ENCODE data around the gene NUDT16L1. TPM values are rescaled to one million over a fixed set of nuclear protein-coding genes. Genes with fewer than 3 reads are reported as not detected.

NUDT16L1 gene
- total and polyA plus RNA-seq, 2 donors (not counting 1 experiment from before 2014, with no cell fraction given), result 14.0 to 21.5 TPM

- no peak overlapping the region for H3K27ac ChIP-seq (ENCODE audit: insufficient read depth, low read length)
- no peak for DNase-seq (ENCODE audit: low read depth in 2 of 2)
- H3K79me2 ChIP-seq (ENCODE audit: control insufficient read depth, insufficient read depth, low read length), result no peaks in the 10 kb centered on the region
- no peak overlapping the region for H2AFZ ChIP-seq (ENCODE audit: low read length)
- no peaks in the 10 kb centered on the region for H4K20me1 ChIP-seq (ENCODE audit: control insufficient read depth, extremely low read depth, insufficient read depth, low read length)
- H3K4me1 ChIP-seq (ENCODE audit: control insufficient read depth, extremely low read depth, insufficient read depth, low read length), result no peaks in the 10 kb centered on the region
- no peaks in the 10 kb centered on the region for H3K9me3 ChIP-seq (ENCODE audit: control insufficient read depth, insufficient read depth, low read depth, low read length)
- no peak overlapping the region for H3K4me2 ChIP-seq (ENCODE audit: extremely low read depth, insufficient read depth, low read length)
- no peak overlapping the region for H3K9ac ChIP-seq (ENCODE audit: insufficient read depth, low read length)
- H3K36me3 ChIP-seq (ENCODE audit: control insufficient read depth, insufficient read depth, low read length), result peaks cover 4% of the 10 kb centered on the region
- no peaks in the 10 kb centered on the region for H3K27me3 ChIP-seq (ENCODE audit: control insufficient read depth, insufficient read depth, low read length)
- TF ChIP-seq CTCF (conservative IDR thresholded peaks at IDR 0.05 in 1 of 2, IDR thresholded peaks at IDR 0.05 in 1 of 2; ENCODE audit: low read depth in 1 of 2, low read length in 2 of 2), result no peak
- no peak for TF ChIP-seq EZH2 (IDR thresholded peaks at IDR 0.05; ENCODE audit: low read length, missing control alignments)
- no peak overlapping the region for H3K4me3 ChIP-seq (replicated peaks in 1 of 4; ENCODE audit: control extremely low read depth in 1 of 4, insufficient read depth in 1 of 4, low read depth in 3 of 4, low read length in 4 of 4)
These were observed 25.1 kb downstream of the NUDT16L1 start for GRCh38 chr16:4718466-4718865.

- Histone ChIP-seq H3K27ac (ENCODE audit: insufficient read depth, low read length) (no peak overlapping the region), H3K27me3 (ENCODE audit: control insufficient read depth, insufficient read depth, low read length) (no peaks in the 10 kb centered on the region), H4K20me1 (ENCODE audit: control insufficient read depth, extremely low read depth, insufficient read depth, low read length) (no peaks in the 10 kb centered on the region), H3K9ac (ENCODE audit: insufficient read depth, low read length) (no peak overlapping the region), H3K4me3 (replicated peaks in 1 of 4; ENCODE audit: control extremely low read depth in 1 of 4, insufficient read depth in 1 of 4, low read depth in 3 of 4, low read length in 4 of 4) (no peak overlapping the region), H3K4me2 (ENCODE audit: extremely low read depth, insufficient read depth, low read length) (no peak overlapping the region), H3K36me3 (ENCODE audit: control insufficient read depth, insufficient read depth, low read length) (peaks cover 6% of the 10 kb centered on the region), H3K79me2 (ENCODE audit: control insufficient read depth, insufficient read depth, low read length) (no peaks in the 10 kb centered on the region), H3K4me1 (ENCODE audit: control insufficient read depth, extremely low read depth, insufficient read depth, low read length) (no peaks in the 10 kb centered on the region), H3K9me3 (ENCODE audit: control insufficient read depth, insufficient read depth, low read depth, low read length) (no peaks in the 10 kb centered on the region), H2AFZ (ENCODE audit: low read length) (no peak overlapping the region)
- TF ChIP-seq EZH2 (IDR thresholded peaks at IDR 0.05; ENCODE audit: low read length, missing control alignments) (no peak), CTCF (conservative IDR thresholded peaks at IDR 0.05 in 1 of 2, IDR thresholded peaks at IDR 0.05 in 1 of 2; ENCODE audit: low read depth in 1 of 2, low read length in 2 of 2) (no peak)
- DNase-seq (ENCODE audit: low read depth in 2 of 2), result peak in 1 of 2 donors; percentile 92
These were observed 29.9 kb downstream of the NUDT16L1 start for GRCh38 chr16:4723071-4723767.

GRCh38 chr16:4724661-4725270, 31.4 kb downstream of the NUDT16L1 start:
- no peak for DNase-seq (ENCODE audit: low read depth in 2 of 2)
- Histone ChIP-seq H3K36me3 (ENCODE audit: control insufficient read depth, insufficient read depth, low read length) (peaks cover 8% of the 10 kb centered on the region), H3K4me1 (ENCODE audit: control insufficient read depth, extremely low read depth, insufficient read depth, low read length) (no peaks in the 10 kb centered on the region), H3K79me2 (ENCODE audit: control insufficient read depth, insufficient read depth, low read length) (no peaks in the 10 kb centered on the region), H3K9ac (ENCODE audit: insufficient read depth, low read length) (no peak overlapping the region), H3K4me3 (replicated peaks in 1 of 4; ENCODE audit: control extremely low read depth in 1 of 4, insufficient read depth in 1 of 4, low read depth in 3 of 4, low read length in 4 of 4) (no peak overlapping the region), H3K4me2 (ENCODE audit: extremely low read depth, insufficient read depth, low read length) (no peak overlapping the region), H2AFZ (ENCODE audit: low read length) (no peak overlapping the region), H3K27me3 (ENCODE audit: control insufficient read depth, insufficient read depth, low read length) (no peaks in the 10 kb centered on the region), H3K27ac (ENCODE audit: insufficient read depth, low read length) (no peak overlapping the region), H4K20me1 (ENCODE audit: control insufficient read depth, extremely low read depth, insufficient read depth, low read length) (no peaks in the 10 kb centered on the region), H3K9me3 (ENCODE audit: control insufficient read depth, insufficient read depth, low read depth, low read length) (no peaks in the 10 kb centered on the region)
- TF ChIP-seq CTCF (conservative IDR thresholded peaks at IDR 0.05 in 1 of 2, IDR thresholded peaks at IDR 0.05 in 1 of 2; ENCODE audit: low read depth in 1 of 2, low read length in 2 of 2), result no peak
- no peak for TF ChIP-seq EZH2 (IDR thresholded peaks at IDR 0.05; ENCODE audit: low read length, missing control alignments)

Measured in fibroblast of lung (primary cell).